NCI-H2171 treated with DMSO at 0.1 percent for 48 hours (cell line): ENCODE results near the gene RTL5.
"Not testable (repeated sequence)": the region's sequence is repeated elsewhere in the genome, so short reads cannot be mapped to it uniquely, and the experiment has no call there.

Experiments
- DNase-seq: peaks from one replicate; lab custom pipeline; 2025; lab: John Stamatoyannopoulos, UW

The RTL5 gene

DNA sequence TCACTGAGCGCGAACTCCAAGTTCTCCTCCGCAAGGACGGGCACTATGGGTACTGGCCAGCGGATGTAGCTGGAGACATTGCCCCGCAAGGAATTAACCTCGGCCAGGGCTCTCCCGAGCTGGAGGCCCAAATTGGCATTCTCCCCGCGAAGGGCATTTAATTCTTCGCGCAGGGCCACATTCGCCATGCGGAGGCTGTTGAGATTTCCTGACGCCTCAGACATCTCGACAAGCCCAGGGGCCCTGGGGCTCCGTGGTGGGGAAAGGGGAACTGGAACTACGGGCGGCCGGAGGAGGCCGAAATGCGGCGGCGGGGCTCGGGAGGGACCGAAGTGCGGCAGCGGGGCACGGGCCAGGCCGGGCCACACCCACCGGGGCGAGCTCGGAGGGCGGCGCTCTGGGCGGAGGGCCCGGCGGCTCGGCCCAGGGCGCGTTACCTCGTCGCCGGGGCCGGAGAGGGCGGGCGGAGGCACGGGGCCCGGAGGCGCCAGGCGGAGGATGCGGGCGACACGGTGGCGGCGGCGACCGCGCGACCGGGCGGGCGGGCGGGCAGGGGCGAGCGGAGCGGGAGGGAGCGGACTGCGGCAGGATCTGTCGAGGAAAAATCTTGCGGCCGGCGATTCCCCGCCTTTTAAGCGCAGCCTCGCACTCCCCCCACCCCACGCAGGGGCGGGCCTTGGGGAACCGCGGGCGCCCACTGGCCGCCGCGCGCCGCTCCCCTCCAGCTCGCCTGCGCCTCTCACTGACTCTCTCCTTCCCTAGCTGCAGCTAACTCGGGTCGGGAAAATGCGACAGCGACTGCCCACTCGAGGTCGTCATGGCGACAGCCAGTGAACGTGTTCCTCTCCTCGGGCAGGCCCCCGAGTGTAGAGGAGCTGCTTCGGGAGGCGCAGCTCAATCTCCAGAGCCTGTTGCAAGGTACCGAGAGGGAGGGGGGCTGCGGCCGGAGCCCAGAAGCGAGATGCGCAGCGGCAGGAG is at the start of gene RTL5:
Gene RTL5, minus strand, starts transcription at position 599 of the 978 bp plus-strand sequence.
- peak; percentile 81 for DNase-seq

DNA sequence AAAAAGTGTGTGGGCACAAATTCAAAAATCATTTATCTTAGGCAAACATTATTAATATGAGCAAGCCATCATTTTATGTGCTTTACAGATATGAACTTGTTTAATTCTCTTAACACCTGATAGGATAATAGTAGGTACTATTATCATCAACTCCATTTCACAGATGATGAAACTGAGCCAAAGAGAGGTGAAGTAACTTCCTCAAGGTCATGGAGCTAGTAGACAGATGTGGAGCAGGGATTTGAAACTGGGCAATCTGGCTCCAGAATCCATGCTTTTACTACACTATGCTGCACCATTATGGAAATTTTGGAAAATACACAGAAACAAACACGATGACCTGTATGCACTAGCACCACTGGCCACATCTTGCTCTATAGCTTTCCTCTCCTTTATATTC is 48.8 kb upstream of the RTL5 start:
- DNase-seq, result peak; percentile 39

DNA sequence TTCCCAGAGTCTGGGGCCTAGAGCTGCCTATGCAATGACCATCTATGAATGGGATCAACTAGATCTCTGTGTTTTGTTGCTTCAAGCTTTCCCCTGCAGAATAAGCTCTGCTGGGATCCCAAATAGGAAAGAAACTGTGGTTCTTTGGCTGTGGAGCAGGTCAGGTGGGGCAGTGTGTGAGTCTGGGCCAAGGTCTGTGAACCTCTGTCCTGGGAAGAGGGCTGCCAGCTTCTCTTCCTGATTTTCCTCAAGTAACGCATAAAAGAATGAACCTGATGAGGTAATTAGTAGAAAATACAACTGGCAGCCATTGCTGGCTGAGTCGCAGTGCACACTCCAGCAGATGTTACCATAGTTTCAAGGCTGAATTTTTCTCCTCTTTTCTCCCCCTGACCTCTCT is 45.3 kb upstream of the RTL5 start:
- DNase-seq, result no peak

DNA sequence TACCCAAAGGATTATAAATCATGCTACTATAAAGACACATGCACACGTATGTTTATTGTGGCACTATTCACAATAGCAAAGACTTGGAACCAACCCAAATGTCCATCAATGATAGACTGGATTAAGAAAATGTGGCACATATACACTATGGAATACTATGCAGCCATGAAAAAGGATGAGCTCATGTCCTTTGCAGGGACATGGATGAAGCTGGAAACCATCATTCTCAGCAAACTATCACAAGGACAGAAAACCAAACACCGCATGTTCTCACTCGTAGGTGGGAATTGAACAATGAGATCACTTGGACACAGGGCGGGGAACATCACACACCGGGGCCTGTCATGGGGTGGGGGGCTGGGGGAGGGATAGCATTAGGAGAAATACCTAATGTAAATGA is 44.6 kb upstream of the RTL5 start:
- not testable (repeated sequence) for DNase-seq

DNA sequence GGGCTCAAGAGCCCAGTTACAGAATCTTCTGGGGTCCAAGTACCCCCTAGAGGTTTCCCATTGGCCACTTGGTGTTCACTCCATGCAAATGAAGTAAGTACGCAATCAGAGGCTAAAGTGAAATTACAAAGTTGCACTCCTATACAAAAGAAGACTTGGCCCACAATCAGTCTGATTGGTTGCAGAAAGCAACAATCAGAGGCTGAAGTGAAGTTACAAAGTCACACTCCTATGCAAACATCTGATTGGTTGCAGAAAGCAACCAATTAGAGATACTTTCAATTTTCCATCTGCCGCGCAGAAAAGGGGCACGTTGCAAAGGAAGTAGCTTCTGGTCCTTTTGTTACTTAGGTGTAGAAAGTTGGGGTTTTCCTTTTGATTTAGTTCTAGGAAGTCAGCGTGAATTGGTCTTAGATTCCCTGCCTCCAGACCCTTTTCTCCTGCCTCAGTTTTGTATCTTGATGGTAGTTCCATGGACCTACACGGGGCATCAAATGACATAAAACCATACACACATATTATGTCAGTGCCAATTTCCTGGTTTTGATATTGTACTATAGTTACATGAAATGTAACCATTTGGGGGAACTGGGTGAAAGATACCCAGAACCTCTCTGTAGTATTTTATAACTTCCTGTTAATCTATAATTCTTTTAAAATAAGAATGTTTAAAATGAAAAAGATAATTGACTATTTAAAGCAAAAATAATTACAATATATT is 37.5 kb upstream of the RTL5 start:
- DNase-seq, result no peak

DNA sequence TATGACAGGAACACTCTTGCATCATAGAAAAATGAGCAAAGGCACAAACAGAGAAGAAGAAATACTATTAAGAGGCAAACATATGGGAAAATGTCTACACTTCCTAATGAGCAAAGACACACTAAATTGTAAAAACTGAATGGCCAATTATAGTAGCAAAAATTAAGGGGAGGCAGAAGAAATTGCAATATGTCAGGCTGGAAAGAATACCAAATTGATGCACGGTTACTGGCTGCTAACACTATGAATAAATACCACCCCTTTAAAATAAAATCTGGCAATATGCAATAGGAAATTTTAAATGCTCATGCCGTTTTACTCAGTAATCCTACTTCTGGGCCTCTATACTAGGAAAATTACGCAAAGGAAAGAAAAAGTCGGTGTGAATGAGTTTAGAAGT is 33.8 kb upstream of the RTL5 start:
- DNase-seq, result no peak

DNA sequence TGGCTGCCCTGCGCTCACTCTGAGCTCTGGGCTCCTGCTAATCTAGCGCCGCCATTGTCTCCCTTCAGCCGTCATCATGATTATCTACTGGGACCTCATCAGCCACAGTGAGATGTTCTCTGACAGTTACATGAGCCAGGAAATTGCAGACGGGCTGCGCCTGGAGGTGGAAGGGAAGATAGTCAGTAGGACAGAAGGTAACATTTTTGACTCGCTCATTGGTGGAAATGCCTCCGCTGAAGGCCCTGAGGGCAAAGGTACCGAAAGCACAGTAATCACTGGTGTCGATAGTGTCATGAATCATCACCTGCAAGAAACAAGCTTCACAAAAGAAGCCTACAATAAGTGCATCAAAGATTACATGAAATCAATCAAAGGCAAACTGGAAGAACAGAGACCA is 28.1 kb upstream of the RTL5 start:
- no peak for DNase-seq

DNA sequence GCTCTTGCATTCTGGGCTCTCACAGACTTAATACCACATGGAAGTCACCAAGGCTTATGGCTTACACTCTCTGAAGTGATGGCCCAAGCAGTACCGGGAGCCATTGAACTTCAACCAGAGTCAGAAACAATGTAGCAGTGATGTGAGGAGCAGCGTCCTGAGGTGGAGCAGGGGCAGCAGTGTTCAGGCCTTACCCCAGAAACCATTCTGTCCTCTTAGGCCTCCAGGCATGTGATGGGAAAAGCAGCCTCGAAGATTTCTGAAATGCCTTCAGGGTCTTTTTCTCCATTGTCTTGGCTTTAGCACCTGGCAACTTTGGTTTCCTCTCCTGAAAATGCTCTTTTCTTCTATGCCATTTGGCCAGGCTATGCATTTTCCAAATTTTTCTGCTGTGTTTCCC is 27.1 kb upstream of the RTL5 start:
- no peak for DNase-seq

DNA sequence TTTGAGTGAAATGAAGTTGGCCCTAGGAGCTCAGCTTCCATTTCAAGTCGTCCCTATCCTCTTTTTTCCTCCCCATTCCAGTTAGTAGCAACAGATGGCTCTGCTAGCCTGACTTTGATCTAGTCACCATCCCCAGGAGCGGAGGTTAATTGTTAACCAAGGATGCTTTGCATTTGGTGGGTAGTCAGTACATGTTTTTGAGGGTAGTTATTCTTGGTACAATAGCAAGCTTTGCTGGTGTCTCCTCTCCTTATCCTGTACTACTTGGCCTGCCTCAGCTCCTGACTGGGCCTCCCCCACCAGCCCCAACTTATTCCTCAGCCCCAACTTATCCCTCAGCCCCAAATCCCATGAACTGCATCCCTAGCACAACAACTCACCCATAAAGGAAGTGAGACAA is 14.8 kb upstream of the RTL5 start:
- no peak for DNase-seq

DNA sequence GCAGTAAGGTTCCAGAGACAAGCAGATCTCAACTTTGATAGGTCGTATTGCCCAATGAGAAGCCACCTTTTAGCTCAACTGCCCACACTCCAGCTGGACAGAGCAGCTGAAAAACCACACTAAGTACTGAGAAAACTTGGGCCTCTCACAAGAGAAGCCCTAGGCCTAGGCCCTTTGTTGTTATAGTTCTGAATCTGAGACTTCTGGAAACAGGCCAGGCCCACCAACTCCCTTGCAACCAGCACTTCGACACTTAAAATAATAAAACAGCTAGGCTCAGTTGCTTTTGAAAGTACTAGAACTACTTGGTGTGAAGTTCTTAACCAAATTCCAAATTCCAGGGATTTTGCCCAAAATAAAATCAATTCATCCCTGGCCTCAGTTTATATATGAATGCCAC is 13.5 kb upstream of the RTL5 start:
- DNase-seq, result no peak

DNA sequence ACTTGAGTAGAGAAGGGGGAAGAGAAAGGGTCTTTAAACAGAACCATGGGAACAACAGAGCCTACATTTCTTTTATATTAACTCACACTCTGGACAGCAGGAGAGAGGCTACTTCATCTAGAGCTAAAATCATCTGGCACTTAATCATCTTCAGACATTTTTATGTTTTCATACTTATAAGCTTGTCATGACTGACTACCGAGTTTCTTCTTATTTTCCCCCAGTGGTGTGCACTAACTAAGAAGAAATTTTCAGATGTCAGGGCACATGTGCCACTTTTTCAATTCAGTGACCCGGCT is 11.8 kb upstream of the RTL5 start:
- no peak for DNase-seq

DNA sequence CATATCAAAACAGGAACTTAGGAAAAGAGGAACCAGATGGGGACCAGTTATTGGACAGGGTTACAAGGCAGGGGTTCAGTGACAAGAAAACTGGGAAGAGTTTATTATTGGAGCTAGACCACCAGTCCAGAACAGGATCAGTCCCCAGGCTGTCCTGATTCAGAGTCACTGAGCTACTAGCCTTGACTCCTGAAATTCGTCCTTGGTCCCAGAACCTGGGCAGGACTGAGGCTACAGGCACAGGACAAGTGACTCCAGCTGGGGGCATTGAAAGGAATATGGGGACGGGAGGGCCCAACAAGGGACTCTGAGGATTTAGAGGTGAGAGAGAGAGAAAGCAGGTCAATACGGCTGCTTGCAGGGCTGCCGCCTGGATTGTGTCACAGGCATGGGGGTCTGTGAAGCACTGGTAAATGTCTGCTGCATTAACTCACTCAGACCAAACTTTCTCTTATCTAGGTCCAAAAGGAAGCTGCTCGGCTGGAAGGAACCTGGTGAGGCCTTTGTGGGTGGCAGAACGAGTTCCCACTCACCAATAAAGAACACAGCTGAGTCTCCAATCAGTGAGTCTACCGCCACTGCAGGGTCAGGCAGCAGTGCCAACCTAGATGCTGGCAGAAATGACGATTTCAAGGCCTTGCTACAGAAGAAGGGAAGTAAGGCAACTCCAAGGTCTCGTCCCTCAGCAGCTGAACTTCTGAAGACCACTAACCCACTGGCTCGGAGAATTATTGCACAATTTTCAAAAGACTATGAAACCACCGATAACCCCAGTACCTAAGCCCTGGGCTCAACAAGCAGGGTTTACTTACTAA is 11.3 kb upstream of the RTL5 start:
- DNase-seq, result no peak

DNA sequence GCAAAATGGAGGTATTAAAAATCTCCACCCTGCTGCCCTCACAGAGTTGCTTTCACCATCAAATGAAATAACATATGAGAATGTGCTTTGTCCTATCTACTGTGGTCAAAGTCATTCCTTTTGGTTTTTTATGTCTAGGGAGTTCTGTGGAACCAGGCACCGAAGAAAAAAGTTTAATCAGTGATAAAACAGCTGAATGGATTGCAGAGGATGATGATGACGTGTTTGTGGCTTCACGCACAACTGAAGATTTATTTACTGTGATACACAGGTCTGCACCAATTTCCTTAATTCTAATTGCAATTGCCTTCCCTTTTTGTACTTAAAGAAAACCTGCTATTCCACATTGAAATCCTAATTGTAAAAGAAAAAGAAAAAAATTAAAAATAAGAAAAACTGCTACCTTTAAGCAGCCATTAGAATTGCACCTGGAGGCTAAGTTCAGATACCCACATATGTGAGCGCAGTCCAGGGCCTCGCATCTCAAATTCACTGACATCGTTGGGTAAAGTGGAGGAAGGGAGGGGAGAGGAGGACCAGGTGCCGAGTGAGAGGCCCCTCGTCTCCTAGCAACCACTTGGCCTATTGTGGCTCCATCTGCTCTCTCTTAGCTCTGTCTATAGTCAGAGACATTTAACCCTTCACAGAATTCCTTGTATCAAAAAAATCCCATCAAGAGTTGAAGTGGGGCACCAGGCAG is 10.5 kb upstream of the RTL5 start:
- peak; percentile 94 for DNase-seq

DNA sequence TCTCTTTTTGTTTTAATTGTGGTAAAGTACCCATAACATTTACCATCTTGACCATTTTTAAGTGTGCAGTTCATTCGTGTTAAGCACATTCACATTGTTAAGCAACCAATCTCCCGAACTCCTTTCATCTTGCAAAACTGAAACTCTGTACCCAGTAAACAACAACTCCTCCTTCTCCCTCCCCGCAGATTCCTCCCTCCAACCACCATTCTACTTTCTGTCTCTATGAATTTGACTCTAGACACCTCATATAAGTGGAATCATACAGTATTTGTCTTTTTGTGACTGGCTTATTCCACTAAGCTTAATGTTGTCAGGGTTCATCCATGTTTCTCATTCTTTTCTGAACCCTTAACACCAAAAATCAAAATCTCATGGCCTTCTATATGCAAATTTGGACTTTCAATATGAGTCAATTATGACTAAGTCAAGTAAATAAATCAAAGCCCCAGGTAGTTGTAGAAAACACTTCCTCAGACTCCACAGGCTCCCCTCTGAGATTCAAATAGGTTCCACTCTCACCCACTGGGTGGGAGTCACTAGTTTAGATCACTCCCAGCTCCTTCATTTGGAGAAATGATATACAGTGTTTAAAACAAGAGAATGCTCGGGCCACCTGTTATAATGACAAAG is 9.8 kb upstream of the RTL5 start:
- DNase-seq, result peak; percentile 4

DNA sequence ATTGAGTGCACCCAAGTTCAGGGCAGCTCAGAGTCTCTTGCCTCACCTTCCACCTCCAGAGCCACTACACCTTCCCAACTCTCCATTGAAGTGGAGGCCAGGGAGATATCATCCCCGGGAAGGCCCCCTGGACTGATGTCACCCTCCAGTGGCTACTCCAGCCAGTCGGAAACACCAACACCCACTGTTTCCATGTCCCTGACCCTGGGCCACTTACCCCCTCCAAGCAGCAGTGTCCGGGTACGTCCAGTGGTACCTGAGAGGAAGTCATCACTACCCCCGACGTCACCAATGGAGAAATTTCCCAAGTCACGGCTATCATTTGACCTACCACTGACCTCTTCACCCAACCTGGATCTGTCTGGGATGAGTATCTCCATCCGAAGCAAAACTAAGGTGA is 7.8 kb upstream of the RTL5 start:
- DNase-seq, result no peak

DNA sequence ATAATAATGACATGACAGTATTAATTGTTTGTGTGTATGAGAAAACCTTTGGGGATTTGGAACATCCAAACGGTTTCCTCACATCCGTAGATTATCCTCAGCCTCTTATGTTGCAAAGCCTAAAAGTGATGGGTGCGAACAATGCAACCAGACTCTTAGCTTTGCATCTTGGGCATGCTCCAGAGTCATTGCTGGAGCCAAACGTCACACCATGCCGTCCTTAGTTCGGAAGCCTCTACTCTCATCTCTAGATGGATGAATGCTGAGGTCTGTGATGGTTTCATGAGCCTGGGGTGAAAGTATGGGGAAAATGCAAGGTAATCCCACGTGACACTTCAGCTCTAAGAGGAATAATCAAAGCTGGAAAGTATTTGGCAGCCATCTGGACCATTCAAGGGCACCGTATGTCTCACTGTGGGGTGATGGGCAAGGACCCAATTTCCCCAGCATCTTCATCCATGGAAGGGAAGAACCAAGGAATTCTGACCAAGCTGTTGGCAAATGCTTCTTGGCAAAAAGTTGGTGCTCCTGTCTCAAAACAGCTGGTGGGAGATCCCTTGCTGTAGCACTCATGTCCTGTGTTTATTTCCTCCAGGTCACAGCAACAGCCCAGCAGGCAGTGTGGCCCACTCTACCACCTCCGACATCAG is 6.3 kb upstream of the RTL5 start:
- peak; percentile 47 for DNase-seq

DNA sequence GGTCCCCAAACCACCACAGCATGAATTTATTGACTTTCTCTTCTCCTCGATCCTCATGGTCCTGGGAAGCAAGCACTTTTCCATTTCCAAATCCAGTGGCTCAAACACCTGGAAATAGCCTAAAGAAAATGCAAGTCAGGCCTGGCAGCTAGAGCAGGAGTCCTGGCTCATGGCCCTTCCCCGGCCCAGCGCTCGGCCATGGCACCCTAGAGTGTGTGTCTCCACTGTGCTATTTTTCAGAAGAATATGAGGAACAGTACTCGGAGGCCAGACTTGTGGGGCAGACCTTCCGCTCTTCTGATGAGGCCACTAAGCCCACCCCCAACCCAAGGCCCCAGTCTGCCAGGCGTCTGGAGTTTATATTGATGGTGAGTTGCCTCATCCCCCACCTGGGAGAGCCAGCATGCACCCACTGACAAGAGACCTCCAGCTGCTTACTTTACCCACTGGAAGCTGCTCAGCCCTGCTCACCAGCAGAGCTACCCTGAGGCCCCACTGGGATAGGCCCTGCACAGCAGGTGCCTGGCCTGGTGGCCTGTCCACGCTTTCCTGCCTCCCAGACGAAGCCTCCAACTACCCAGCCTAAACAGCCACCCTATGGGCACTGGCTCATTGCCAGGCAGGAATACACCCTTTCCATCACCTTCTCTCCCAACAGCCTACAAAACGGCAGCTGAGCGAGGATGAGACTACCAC is 2.3 kb upstream of the RTL5 start:
- no peak for DNase-seq

DNA sequence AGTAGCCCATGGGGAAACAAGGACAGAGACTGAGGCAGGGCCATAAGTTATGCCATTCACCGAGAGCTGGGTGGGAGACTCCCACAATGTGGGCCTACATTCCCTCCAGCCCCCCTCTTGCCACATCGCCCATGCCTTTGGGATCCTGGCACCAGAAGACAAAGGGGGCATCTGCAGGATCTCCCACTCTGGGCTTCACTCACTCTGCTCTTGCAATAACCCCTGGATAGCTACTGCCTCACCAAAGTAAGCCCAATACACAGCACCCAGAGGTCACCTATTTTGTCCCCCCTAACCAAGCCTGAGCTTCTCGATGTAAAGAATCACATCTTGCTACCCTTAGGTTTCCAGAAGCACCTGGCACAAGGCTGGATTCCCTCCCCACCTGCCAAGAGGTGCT is 741 bp upstream of the RTL5 start:
- no peak for DNase-seq

DNA sequence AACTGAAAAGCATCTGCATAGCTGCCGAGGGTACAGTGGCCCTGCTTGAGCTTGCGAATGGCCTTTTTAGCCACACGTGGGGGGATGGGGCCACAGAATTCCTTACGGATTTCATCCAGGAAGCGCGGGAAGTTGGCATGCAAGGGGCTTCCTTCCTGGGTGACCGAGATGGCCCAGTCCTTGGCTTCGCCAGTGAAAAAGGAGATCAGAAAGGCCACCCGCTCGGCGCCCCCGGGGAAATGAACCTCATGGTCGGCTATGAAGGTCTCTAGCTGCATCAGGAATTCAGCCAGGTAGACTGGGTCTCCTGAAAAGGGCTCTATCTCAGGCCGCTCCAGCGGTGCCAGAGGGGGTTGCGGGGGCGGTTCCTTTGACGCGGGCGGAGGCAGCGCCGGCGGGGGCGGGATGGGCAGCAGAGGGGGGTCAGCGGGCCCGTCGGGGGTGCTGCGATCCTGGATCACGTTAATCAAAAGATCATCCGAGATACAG is 909 bp downstream of the RTL5 start:
- no peak for DNase-seq

DNA sequence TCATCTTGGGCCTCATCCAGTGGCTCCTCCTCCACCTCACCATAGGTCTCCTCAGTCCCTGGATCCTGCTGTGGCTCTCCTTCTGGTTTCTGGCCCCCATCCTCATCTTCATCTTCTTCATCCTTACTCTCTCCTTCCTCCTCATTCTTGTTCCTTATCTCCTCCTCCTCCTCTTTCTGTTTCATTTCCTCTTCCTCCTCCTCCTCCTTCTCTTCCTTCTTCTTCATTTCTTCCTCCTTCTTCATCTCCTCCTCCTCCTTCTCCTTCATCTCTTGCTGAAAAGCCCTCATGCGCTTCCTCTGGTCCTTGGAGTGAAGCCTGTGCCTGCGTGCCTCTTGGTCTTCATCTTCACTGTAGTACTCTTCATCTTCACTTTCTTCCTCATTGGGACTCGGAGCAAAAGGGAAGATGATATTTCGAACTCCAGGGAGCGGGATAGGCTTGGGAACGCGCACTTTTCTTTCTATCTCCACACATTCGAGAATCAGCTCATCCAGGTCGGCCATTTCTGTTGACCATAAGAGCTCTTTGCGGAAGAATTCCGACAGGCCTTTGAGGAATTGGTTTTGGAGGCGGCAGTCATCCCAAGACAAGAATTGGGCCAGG is 1.5 kb downstream of the RTL5 start:
- no peak for DNase-seq
